Activated naive CD4-positive, alpha-beta T cell treated with anti-CD3 and anti-CD28 coated beads, Interleukin-2, amount 50 U/mL, for 24 hours (primary cell): ENCODE measurements around the gene SLC7A9.

ENCODE experiments used
- H3K27ac Mint-ChIP-seq: one replicate; pipeline ENCODE4 v1.8.0; 2021; ENCODE audit warnings: mild to moderate bottlenecking, mixed read lengths
- H3K27me3 Mint-ChIP-seq: one replicate; pipeline ENCODE4 v1.8.0; 2021; ENCODE audit warnings: mixed read lengths
- H3K36me3 Mint-ChIP-seq: one replicate; pipeline ENCODE4 v1.8.0; 2021; ENCODE audit warnings: mixed read lengths
- H3K4me1 Mint-ChIP-seq: one replicate; pipeline ENCODE4 v1.8.0; 2021; ENCODE audit warnings: mixed read lengths
- H3K4me3 Mint-ChIP-seq: one replicate; pipeline ENCODE4 v1.8.0; 2021; ENCODE audit warnings: mild to moderate bottlenecking, mixed read lengths
- H3K9me3 Mint-ChIP-seq: one replicate; pipeline ENCODE4 v1.8.0; 2021; ENCODE audit warnings: mixed read lengths

The SLC7A9 gene

GRCh38 chr19:32829345-32829896, 40.1 kb downstream of the SLC7A9 start:
- Mint-ChIP-seq H3K9me3 (no peaks in the 10 kb centered on the region), H3K36me3 (no peaks in the 10 kb centered on the region), H3K27me3 (no peaks in the 10 kb centered on the region), H3K27ac (no peak overlapping the region), H3K4me1 (peaks cover 12% of the 10 kb centered on the region), H3K4me3 (peak overlapping the region; percentile 64)

GRCh38 chr19:32828643-32829344, 40.8 kb downstream of the SLC7A9 start:
- no peaks in the 10 kb centered on the region for H3K27me3 Mint-ChIP-seq
- H3K9me3 Mint-ChIP-seq = no peaks in the 10 kb centered on the region
- peak overlapping the region; percentile 64 for H3K4me3 Mint-ChIP-seq
- H3K36me3 Mint-ChIP-seq = no peaks in the 10 kb centered on the region
- no peak overlapping the region for H3K27ac Mint-ChIP-seq
- peaks cover 12% of the 10 kb centered on the region for H3K4me1 Mint-ChIP-seq

GRCh38 chr19:32828139-32828538, 41.4 kb downstream of the SLC7A9 start:
- Mint-ChIP-seq H3K36me3 (no peaks in the 10 kb centered on the region), H3K27me3 (peaks cover 3% of the 10 kb centered on the region), H3K27ac (no peak overlapping the region), H3K4me1 (peaks cover 12% of the 10 kb centered on the region), H3K9me3 (no peaks in the 10 kb centered on the region), H3K4me3 (no peak overlapping the region)

- H3K36me3 Mint-ChIP-seq = no peaks in the 10 kb centered on the region
- H3K9me3 Mint-ChIP-seq = no peaks in the 10 kb centered on the region
- H3K4me1 Mint-ChIP-seq = peaks cover 17% of the 10 kb centered on the region
- H3K27me3 Mint-ChIP-seq = peaks cover 3% of the 10 kb centered on the region
- H3K4me3 Mint-ChIP-seq = no peak overlapping the region
- H3K27ac Mint-ChIP-seq = no peak overlapping the region
Measured at GRCh38 chr19:32824916-32825608, 44.5 kb downstream of the SLC7A9 start.

- Mint-ChIP-seq H3K27ac (no peak overlapping the region), H3K4me3 (no peak overlapping the region), H3K27me3 (peaks cover 3% of the 10 kb centered on the region), H3K36me3 (no peaks in the 10 kb centered on the region), H3K9me3 (no peaks in the 10 kb centered on the region), H3K4me1 (peaks cover 20% of the 10 kb centered on the region)
Measured at GRCh38 chr19:32824191-32824751, 45.3 kb downstream of the SLC7A9 start.

GRCh38 chr19:32823747-32824102, 45.8 kb downstream of the SLC7A9 start:
- no peak overlapping the region for H3K4me3 Mint-ChIP-seq
- no peaks in the 10 kb centered on the region for H3K36me3 Mint-ChIP-seq
- H3K9me3 Mint-ChIP-seq = no peaks in the 10 kb centered on the region
- H3K27me3 Mint-ChIP-seq = peaks cover 3% of the 10 kb centered on the region
- peaks cover 16% of the 10 kb centered on the region for H3K4me1 Mint-ChIP-seq
- no peak overlapping the region for H3K27ac Mint-ChIP-seq

- Mint-ChIP-seq H3K4me3 (no peak overlapping the region), H3K4me1 (peaks cover 14% of the 10 kb centered on the region), H3K27ac (no peak overlapping the region), H3K27me3 (peaks cover 3% of the 10 kb centered on the region), H3K9me3 (no peaks in the 10 kb centered on the region), H3K36me3 (no peaks in the 10 kb centered on the region)
Measured at GRCh38 chr19:32822916-32823746, 46.4 kb downstream of the SLC7A9 start.

GRCh38 chr19:32819419-32820400, 49.9 kb downstream of the SLC7A9 start:
- H3K4me3 Mint-ChIP-seq = no peak overlapping the region
- H3K9me3 Mint-ChIP-seq = no peaks in the 10 kb centered on the region
- H3K27ac Mint-ChIP-seq = no peak overlapping the region
- peaks cover 3% of the 10 kb centered on the region for H3K27me3 Mint-ChIP-seq
- peaks cover 12% of the 10 kb centered on the region for H3K4me1 Mint-ChIP-seq
- no peaks in the 10 kb centered on the region for H3K36me3 Mint-ChIP-seq

GRCh38 chr19:32818536-32818935, 51.0 kb downstream of the SLC7A9 start:
- H3K4me3 Mint-ChIP-seq = no peak overlapping the region
- H3K27me3 Mint-ChIP-seq = peaks cover 2% of the 10 kb centered on the region

GRCh38 chr19:32817569-32818476, 51.7 kb downstream of the SLC7A9 start:
- peaks cover 22% of the 10 kb centered on the region for H3K4me1 Mint-ChIP-seq
- no peak overlapping the region for H3K4me3 Mint-ChIP-seq
- no peak overlapping the region for H3K27ac Mint-ChIP-seq
- no peaks in the 10 kb centered on the region for H3K36me3 Mint-ChIP-seq
- H3K9me3 Mint-ChIP-seq = no peaks in the 10 kb centered on the region
- no peaks in the 10 kb centered on the region for H3K27me3 Mint-ChIP-seq

More at GRCh38 chr19:32818536-32818935, 51.0 kb downstream of the SLC7A9 start:
- Mint-ChIP-seq H3K9me3 (no peaks in the 10 kb centered on the region), H3K36me3 (no peaks in the 10 kb centered on the region), H3K27ac (no peak overlapping the region), H3K4me1 (peaks cover 21% of the 10 kb centered on the region)

- Mint-ChIP-seq H3K9me3 (no peaks in the 10 kb centered on the region), H3K4me1 (peaks cover 22% of the 10 kb centered on the region), H3K4me3 (no peak overlapping the region), H3K27me3 (no peaks in the 10 kb centered on the region), H3K36me3 (no peaks in the 10 kb centered on the region), H3K27ac (no peak overlapping the region)
Measured at GRCh38 chr19:32816555-32817099, 52.9 kb downstream of the SLC7A9 start.

- Mint-ChIP-seq H3K27ac (no peak overlapping the region), H3K4me1 (peaks cover 21% of the 10 kb centered on the region), H3K36me3 (no peaks in the 10 kb centered on the region), H3K9me3 (no peaks in the 10 kb centered on the region), H3K4me3 (no peak overlapping the region), H3K27me3 (no peaks in the 10 kb centered on the region)
Measured at GRCh38 chr19:32814624-32815023, 54.9 kb downstream of the SLC7A9 start.

GRCh38 chr19:32813862-32814425, 55.6 kb downstream of the SLC7A9 start:
- H3K4me3 Mint-ChIP-seq = no peak overlapping the region
- no peaks in the 10 kb centered on the region for H3K27me3 Mint-ChIP-seq
- H3K27ac Mint-ChIP-seq = no peak overlapping the region
- no peaks in the 10 kb centered on the region for H3K36me3 Mint-ChIP-seq
- no peaks in the 10 kb centered on the region for H3K9me3 Mint-ChIP-seq
- peaks cover 25% of the 10 kb centered on the region for H3K4me1 Mint-ChIP-seq
